Measurements from ENCODE around the gene DCDC1. TPM values are rescaled to one million over a fixed set of nuclear protein-coding genes. Genes with fewer than 3 reads are reported as not detected.

Gene DCDC1
- total RNA-seq, 4 donors from 2014 or later, result 0.06 to 1.7 (median 0.36) TPM; not detected in 1

- TF ChIP-seq, protein P1, sequence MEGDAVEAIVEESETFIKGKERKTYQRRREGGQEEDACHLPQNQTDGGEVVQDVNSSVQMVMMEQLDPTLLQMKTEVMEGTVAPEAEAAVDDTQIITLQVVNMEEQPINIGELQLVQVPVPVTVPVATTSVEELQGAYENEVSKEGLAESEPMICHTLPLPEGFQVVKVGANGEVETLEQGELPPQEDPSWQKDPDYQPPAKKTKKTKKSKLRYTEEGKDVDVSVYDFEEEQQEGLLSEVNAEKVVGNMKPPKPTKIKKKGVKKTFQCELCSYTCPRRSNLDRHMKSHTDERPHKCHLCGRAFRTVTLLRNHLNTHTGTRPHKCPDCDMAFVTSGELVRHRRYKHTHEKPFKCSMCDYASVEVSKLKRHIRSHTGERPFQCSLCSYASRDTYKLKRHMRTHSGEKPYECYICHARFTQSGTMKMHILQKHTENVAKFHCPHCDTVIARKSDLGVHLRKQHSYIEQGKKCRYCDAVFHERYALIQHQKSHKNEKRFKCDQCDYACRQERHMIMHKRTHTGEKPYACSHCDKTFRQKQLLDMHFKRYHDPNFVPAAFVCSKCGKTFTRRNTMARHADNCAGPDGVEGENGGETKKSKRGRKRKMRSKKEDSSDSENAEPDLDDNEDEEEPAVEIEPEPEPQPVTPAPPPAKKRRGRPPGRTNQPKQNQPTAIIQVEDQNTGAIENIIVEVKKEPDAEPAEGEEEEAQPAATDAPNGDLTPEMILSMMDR (IDR thresholded peaks at IDR 0.05), result no peak
- DNase-seq (ENCODE audit: low spot score) (no peak), ATAC-seq (ENCODE audit: low FRiP score) (peak; percentile 73)
Observed at GRCh38 chr11:31114442-31114841, 255.1 kb downstream of the DCDC1 start.

- no peak for DNase-seq (ENCODE audit: low spot score)
- TF ChIP-seq, protein P1 (IDR thresholded peaks at IDR 0.05), result no peak
- ATAC-seq (ENCODE audit: low FRiP score), result no peak
Observed at GRCh38 chr11:31110830-31111229, 258.7 kb downstream of the DCDC1 start.

GRCh38 chr11:31109446-31109845 is 260.1 kb downstream of the DCDC1 start:
- ATAC-seq (ENCODE audit: low FRiP score), result no peak
- DNase-seq (ENCODE audit: low spot score), result no peak
- TF ChIP-seq, protein P1 (IDR thresholded peaks at IDR 0.05), result no peak

DNA sequence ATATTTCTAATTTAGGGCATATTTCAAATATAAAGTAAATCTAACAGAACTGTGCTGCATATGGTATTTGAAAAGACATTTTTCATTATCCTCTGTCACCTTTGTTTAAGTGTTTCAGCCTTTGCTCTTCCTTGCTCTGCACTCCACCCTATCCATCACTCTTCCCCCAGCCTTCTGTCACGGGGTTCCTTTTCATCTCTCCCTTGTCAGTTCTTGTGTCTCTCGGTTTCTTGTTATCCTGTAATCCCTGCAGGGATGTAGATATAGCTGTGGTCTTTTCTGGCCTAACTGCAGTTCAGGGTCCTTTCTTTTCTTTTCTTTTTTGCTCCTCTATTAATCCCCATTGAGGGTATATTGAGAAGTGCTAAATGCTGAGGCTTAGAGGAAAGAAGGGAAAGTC is 261.9 kb downstream of the DCDC1 start:
- ATAC-seq (ENCODE audit: low FRiP score) (no peak), DNase-seq (ENCODE audit: low spot score) (no peak)

GRCh38 chr11:31106968-31107576 is 262.5 kb downstream of the DCDC1 start:
- DNase-seq (ENCODE audit: low spot score) (peak; percentile 66), ATAC-seq (ENCODE audit: low FRiP score) (peak; percentile 64)
- TF ChIP-seq, protein P1 (IDR thresholded peaks at IDR 0.05), result peak in 1 of 3 donors; percentile 32

More for the DNA sequence above, 261.9 kb downstream of the DCDC1 start:
- TF ChIP-seq, protein P1 (IDR thresholded peaks at IDR 0.05), result no peak

DNA sequence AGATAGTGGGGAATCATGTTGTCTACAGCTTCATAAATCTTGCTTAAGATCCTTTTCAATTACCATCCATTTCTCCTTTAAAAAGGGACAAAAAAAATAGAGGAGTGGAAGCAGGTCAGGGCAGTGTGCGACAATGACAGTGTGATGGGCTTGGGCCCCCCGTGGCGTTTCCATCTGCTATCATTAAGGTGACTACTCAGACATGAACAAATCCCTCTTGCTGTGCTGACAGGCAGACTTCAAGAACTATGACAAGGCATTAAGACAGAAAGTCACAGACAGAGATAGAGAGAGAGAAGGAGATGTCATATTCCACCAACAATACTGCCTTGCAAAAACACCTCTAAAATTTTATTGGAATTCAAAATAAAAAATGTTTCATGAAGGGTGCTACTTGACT is 263.2 kb downstream of the DCDC1 start:
- TF ChIP-seq, protein P1 (IDR thresholded peaks at IDR 0.05), result no peak
- no peak for ATAC-seq (ENCODE audit: low FRiP score)
- no peak for DNase-seq (ENCODE audit: low spot score)

- ATAC-seq (ENCODE audit: low FRiP score) (no peak), DNase-seq (ENCODE audit: low spot score) (no peak)
- TF ChIP-seq, protein P1 (IDR thresholded peaks at IDR 0.05), result no peak
Observed at GRCh38 chr11:31102875-31103274, 266.7 kb downstream of the DCDC1 start.
